NK-92 (cell line): ENCODE results near the gene GGT6.

Experiments
- DNase-seq: peaks from one replicate; lab custom pipeline; 2025; ENCODE audit not compliant: unreplicated experiment; lab: John Stamatoyannopoulos, UW

GGT6 gene

DNA sequence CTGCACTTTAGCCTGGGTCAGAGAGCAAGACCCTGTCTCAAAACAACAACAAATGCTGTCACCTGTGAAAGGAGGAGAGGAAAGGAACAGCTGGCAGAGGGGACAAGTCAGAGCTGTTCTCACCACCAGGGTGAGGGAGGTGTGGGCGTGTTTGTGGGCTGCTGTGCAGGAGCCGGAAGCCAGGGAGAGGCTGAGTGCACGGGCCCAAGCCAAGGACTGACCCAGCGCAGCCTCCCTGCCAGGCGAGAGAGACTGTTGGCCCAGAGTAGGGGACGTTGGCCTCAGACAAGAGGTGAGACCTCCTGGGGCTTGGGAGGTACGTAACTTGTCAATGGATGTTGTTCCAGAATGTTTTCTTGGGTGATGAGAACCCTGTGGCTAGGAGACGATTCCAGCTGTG is 51.0 kb downstream of the GGT6 start:
- DNase-seq = no peak

DNA sequence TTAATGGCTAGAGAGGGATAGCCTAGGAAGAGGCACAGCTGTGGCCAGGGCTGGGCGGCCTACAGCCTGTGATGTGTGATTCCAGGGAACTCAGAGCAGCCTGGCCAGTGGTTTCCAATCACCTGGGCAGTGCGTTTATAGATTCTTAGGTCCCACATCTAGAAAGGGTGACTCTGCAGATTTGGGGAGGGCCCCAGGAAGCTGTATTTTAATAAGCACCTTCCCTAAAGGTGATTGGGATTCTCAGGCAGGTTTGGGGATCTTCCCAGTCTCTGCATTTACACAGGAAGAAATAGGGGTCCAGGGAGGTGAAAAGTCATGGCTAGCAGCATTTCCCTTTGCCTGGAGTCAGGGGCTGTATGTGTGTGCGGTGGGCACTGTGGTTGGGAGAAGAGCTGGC is 52.2 kb downstream of the GGT6 start:
- no peak for DNase-seq

DNA sequence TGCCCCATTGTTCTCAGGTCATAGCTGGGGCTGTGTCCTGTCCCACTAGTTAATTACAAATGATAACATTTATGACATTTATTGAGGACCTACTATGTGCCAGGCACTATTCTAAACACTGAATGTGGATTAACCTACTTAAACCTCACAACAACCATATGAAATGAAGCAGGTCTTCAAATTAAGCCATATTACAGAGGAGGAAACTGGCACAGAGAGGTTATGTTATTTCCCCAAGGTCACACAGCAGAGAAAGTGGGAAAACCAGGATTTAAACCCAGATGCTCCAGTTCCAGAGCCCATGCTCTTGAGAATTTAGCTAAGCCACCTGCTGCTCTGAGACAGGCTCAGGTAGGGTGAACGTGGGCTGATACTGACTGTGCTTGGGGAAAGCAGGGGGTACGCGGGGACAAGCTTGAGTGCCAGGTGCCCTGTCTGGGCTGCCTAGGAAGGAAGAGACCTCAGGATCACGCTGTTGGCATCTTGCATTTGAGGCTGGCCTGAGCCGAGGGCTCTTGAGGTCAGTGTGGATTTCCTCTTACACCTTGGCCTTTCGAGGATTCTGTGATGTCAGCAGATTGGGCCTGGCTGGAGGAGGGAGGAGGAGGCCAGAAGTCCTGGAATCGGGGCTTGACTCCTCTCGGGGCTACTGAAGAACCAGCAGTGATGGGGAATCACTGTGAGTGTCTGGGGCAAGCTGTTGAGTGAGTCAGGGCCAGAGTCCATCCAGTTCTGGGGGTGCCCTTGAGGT is 52.8 kb downstream of the GGT6 start:
- no peak for DNase-seq
